SK-N-SH (cell line): ENCODE measurements around the gene LAMA4. TPM values are rescaled to one million over a fixed set of nuclear protein-coding genes. Genes with fewer than 3 reads are reported as not detected.
A peak's percentile ranks its signal among the peaks of the same experiment; 100 is the strongest.

Experiments
- CTCF ChIA-PET: fragments of 300-600, 350-600 bp; formaldehyde crosslinking; extraction: SDS; loops from one replicate; lab custom pipeline; 2021; lab: Yijun Ruan, JAX
- POLR2A ChIA-PET: fragments of 350-600 bp; sonication (Branson Sonifier 250); formaldehyde crosslinking; extraction: SDS; loops from one replicate; lab custom pipeline; 2020; ENCODE audit warnings: antibody characterized with exemption, inconsistent platforms; lab: Yijun Ruan, JAX
- DNase-seq: peaks from one replicate; pipeline ENCODE4 v3.0.0; 2012
- H2AFZ ChIP-seq: fragments of 200-600 bp; sonication (generic); 2 replicates; pipeline ENCODE4 v1.8.1; 2016; ENCODE audit warnings: antibody characterized with exemption, mild to moderate bottlenecking, low read depth
- H3F3A ChIP-seq: fragments of 200-600 bp; sonication (generic); replicated peaks from 2 replicates; pipeline ENCODE3; 2016; ENCODE audit warnings: antibody characterized with exemption, mild to moderate bottlenecking; ENCODE audit not compliant: insufficient read depth
- H3K27ac ChIP-seq, 2 experiments: fragments of 200-500 bp in 1 of 2; fragments of 200-600 bp in 1 of 2; sonication (Bioruptor generic) in 1 of 2; sonication (generic), shearing (Covaris generic) in 1 of 2; 2 replicates each; pipeline versions ENCODE4 v1.5.1 to v1.6.1; 2014 to 2016; ENCODE audit warnings: low read depth in 2 of 2, inconsistent platforms in 1 of 2, low read length in 1 of 2, mild to moderate bottlenecking in 1 of 2, mixed read lengths in 1 of 2
- H3K27me3 ChIP-seq: fragments of 200-600 bp; sonication (generic), shearing (Covaris generic); 2 replicates; pipeline ENCODE4 v1.6.1; 2016; ENCODE audit warnings: mixed run types; ENCODE audit not compliant: insufficient read depth
- H3K36me3 ChIP-seq, 2 experiments: fragments of 200-500 bp in 1 of 2; fragments of 200-600 bp in 1 of 2; sonication (Bioruptor generic) in 1 of 2; sonication (generic) in 1 of 2; replicated peaks in 1 of 2; 2 replicates each; pipeline versions ENCODE3 to v1.5.1; 2014 to 2016; ENCODE audit warnings: low read length in 1 of 2, mild to moderate bottlenecking in 1 of 2; ENCODE audit not compliant: insufficient read depth in 2 of 2, control insufficient read depth in 1 of 2
- H3K4me1 ChIP-seq, 2 experiments: fragments of 200-500 bp in 1 of 2; fragments of 200-600 bp in 1 of 2; sonication (Bioruptor generic) in 1 of 2; sonication (generic), shearing (Covaris generic) in 1 of 2; 2 replicates each; pipeline versions ENCODE4 v1.5.1 to v1.6.1; 2014 to 2016; ENCODE audit warnings: low read depth in 1 of 2, low read length in 1 of 2, mixed run types in 1 of 2; ENCODE audit not compliant: insufficient read depth in 2 of 2, control insufficient read depth in 1 of 2
- H3K4me2 ChIP-seq: fragments of 200-600 bp; sonication (generic), shearing (Covaris generic); 2 replicates; pipeline ENCODE4 v1.6.1; 2017; ENCODE audit warnings: mixed run types
- H3K4me3 ChIP-seq, 2 experiments: fragments of 200-500 bp in 1 of 2; fragments of 200-600 bp in 1 of 2; sonication (Bioruptor generic) in 1 of 2; sonication (generic), shearing (Covaris generic) in 1 of 2; 2 replicates each; pipeline versions ENCODE4 v1.5.1 to v1.8.1; 2014 to 2016; ENCODE audit warnings: low read depth in 2 of 2, inconsistent platforms in 1 of 2, low read length in 1 of 2, mild to moderate bottlenecking in 1 of 2, mixed read lengths in 1 of 2, moderate library complexity in 1 of 2
- H3K79me2 ChIP-seq: fragments of 200-600 bp; sonication (generic); 2 replicates; pipeline ENCODE4 v1.8.1; 2017; ENCODE audit warnings: mild to moderate bottlenecking; ENCODE audit not compliant: insufficient read depth
- H3K9ac ChIP-seq: fragments of 200-600 bp; sonication (generic); 2 replicates; pipeline ENCODE4 v1.6.1; 2017; ENCODE audit warnings: mixed run types
- H3K9me2 ChIP-seq: fragments of 200-600 bp; sonication (generic); 2 replicates; pipeline ENCODE4 v1.6.1; 2017; ENCODE audit warnings: mixed run types
- H3K9me3 ChIP-seq: fragments of 200-600 bp; sonication (generic); 2 replicates; pipeline ENCODE4 v1.6.1; 2017; ENCODE audit warnings: mixed run types, mild to moderate bottlenecking, moderate library complexity
- H4K20me1 ChIP-seq: fragments of 200-600 bp; sonication (generic); 2 replicates; pipeline ENCODE4 v1.6.1; 2017; ENCODE audit warnings: mild to moderate bottlenecking, mixed run types; ENCODE audit not compliant: insufficient read depth
- EZH2phosphoT487 ChIP-seq: fragments of 200-600 bp; sonication (generic); IDR thresholded peaks from 2 replicates; pipeline ENCODE4 v1.6.1; 2017; ENCODE audit warnings: low read depth, mixed run types, mild to moderate bottlenecking, antibody characterized with exemption, moderate library complexity, borderline replicate concordance
- FOXJ3 ChIP-seq: sonication (generic); formaldehyde crosslinking; IDR thresholded peaks from 2 replicates; pipeline ENCODE4 v1.5.1; 2020; ENCODE audit warnings: mild to moderate bottlenecking, missing genetic modification reagents
- GABPA ChIP-seq: IDR thresholded peaks from 2 replicates; pipeline ENCODE4 v1.4.0; 2012; ENCODE audit warnings: low read depth, mild to moderate bottlenecking
- GATA2 ChIP-seq: sonication (generic); formaldehyde crosslinking; IDR thresholded peaks from 2 replicates; pipeline ENCODE4 v1.5.0; 2020; ENCODE audit warnings: mild to moderate bottlenecking, missing genetic modification reagents
- MEF2A ChIP-seq: IDR thresholded peaks from 2 replicates; pipeline ENCODE4 v1.4.0; 2012; ENCODE audit warnings: low read depth, borderline replicate concordance
- NFIC ChIP-seq: IDR thresholded peaks from 2 replicates; pipeline ENCODE4 v1.4.0; 2012; ENCODE audit warnings: borderline replicate concordance
- RAD21 ChIP-seq: IDR thresholded peaks from 2 replicates; pipeline ENCODE4 v1.6.1; 2012; ENCODE audit warnings: mild to moderate bottlenecking, low read length
- RXRA ChIP-seq: IDR thresholded peaks from 2 replicates; pipeline ENCODE4 v1.4.0; 2012; ENCODE audit warnings: low read depth, mild to moderate bottlenecking, borderline replicate concordance
- SIN3A ChIP-seq: IDR thresholded peaks from 2 replicates; pipeline ENCODE4 v1.6.1; 2012; ENCODE audit warnings: low read depth, mild to moderate bottlenecking, low read length, moderate library complexity, borderline replicate concordance
- TEAD4 ChIP-seq: IDR thresholded peaks from 2 replicates; pipeline ENCODE4 v1.4.0; 2012; ENCODE audit warnings: mild to moderate bottlenecking, borderline replicate concordance; ENCODE audit not compliant: insufficient read depth
- WGBS: methylation state at CpG from one replicate; pipeline ENCODE4 v1.1.6; 2017; ENCODE audit warnings: low lambda C conversion rate; 5-methylcytosine and 5-hydroxymethylcytosine counted together
- polyA plus RNA-seq, 3 experiments: library from polyadenylated mRNA; depleted of rRNA; stranded (reverse); fragments of >200 nt; gene quantifications; 2 replicates each; pipeline ENCODE4 v1.2.3, GENCODE V29; 2012
- TF ChIP-seq, protein P1 (sequence below): fragments of 150-350 bp; IDR thresholded peaks from 2 replicates; pipeline ENCODE4 v1.6.1; 2016; ENCODE audit warnings: mild to moderate bottlenecking, low read depth, low read length
- TF ChIP-seq, protein P2 (sequence below): IDR thresholded peaks from 2 replicates; pipeline ENCODE4 v1.4.0; 2012; ENCODE audit warnings: low read depth
- TF ChIP-seq, protein P3 (sequence below): IDR thresholded peaks from 2 replicates; pipeline ENCODE4 v1.4.0; 2012; ENCODE audit warnings: low read depth, borderline replicate concordance
- TF ChIP-seq, protein P4 (sequence below): IDR thresholded peaks from 2 replicates; pipeline ENCODE4 v1.6.1; 2012; ENCODE audit warnings: mild to moderate bottlenecking, low read depth, low read length, moderate library complexity
- TF ChIP-seq, protein P5 (sequence below): IDR thresholded peaks from 2 replicates; pipeline ENCODE4 v1.4.0; 2012; ENCODE audit warnings: low read depth, borderline replicate concordance

Gene LAMA4
- polyA plus RNA-seq, 1 of the 3 experiments (the other 2 are of a cell fraction), result 9.4 TPM

DNA sequence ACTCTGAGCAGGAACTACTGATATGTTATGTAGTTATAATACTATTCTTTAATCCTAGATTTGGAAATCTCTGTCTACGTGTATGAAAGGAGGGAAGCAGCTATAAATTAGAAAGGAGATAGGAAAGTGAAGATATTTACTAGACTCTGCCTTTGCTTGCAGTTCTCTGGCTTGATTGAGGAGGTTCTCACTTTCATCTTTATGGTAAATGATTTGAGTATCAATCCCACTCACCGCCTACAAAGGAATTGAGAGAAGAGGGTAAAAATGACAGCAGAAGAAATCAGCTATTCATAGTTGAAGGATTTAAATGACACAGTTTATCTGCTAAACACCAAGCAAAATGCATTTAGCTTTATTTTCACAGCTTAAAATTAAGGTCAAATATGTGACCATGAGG is 99.7 kb downstream of the LAMA4 start:
- Histone ChIP-seq H3K79me2 (no peaks in the 10 kb centered on the region), H3K9ac (no peak overlapping the region), H3K27me3 (no peaks in the 10 kb centered on the region), H3K27ac (peak overlapping the region in 1 of 2 experiments; percentile 68; a peak in 2 of 4 replicates), H3F3A (peaks cover 3% of the 10 kb centered on the region), H3K9me2 (no peaks in the 10 kb centered on the region), H3K36me3 (peaks cover 0 to 8% of the 10 kb centered on the region in 2 experiments), H4K20me1 (no peaks in the 10 kb centered on the region), H2AFZ (peak overlapping the region; percentile 33; the same call in 1 of the 2 replicates), H3K4me3 (no peak overlapping the region), H3K9me3 (no peaks in the 10 kb centered on the region), H3K4me2 (no peak overlapping the region), H3K4me1 (peaks cover 11 to 12% of the 10 kb centered on the region in 2 experiments; a peak in 3 of 4 replicates)
- TF ChIP-seq, protein P1, sequence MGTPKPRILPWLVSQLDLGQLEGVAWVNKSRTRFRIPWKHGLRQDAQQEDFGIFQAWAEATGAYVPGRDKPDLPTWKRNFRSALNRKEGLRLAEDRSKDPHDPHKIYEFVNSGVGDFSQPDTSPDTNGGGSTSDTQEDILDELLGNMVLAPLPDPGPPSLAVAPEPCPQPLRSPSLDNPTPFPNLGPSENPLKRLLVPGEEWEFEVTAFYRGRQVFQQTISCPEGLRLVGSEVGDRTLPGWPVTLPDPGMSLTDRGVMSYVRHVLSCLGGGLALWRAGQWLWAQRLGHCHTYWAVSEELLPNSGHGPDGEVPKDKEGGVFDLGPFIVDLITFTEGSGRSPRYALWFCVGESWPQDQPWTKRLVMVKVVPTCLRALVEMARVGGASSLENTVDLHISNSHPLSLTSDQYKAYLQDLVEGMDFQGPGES, result no peak
- TF ChIP-seq, protein P2, sequence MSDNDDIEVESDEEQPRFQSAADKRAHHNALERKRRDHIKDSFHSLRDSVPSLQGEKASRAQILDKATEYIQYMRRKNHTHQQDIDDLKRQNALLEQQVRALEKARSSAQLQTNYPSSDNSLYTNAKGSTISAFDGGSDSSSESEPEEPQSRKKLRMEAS, result no peak
- TF ChIP-seq MEF2A (no peak), RAD21 (no peak), EZH2phosphoT487 (no peak), FOXJ3 (no peak), GABPA (no peak), GATA2 (no peak), RXRA (no peak), NFIC (no peak), TEAD4 (no peak), SIN3A (no peak)
- TF ChIP-seq, protein P3, sequence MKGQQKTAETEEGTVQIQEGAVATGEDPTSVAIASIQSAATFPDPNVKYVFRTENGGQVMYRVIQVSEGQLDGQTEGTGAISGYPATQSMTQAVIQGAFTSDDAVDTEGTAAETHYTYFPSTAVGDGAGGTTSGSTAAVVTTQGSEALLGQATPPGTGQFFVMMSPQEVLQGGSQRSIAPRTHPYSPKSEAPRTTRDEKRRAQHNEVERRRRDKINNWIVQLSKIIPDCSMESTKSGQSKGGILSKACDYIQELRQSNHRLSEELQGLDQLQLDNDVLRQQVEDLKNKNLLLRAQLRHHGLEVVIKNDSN, result no peak
- TF ChIP-seq, protein P4, sequence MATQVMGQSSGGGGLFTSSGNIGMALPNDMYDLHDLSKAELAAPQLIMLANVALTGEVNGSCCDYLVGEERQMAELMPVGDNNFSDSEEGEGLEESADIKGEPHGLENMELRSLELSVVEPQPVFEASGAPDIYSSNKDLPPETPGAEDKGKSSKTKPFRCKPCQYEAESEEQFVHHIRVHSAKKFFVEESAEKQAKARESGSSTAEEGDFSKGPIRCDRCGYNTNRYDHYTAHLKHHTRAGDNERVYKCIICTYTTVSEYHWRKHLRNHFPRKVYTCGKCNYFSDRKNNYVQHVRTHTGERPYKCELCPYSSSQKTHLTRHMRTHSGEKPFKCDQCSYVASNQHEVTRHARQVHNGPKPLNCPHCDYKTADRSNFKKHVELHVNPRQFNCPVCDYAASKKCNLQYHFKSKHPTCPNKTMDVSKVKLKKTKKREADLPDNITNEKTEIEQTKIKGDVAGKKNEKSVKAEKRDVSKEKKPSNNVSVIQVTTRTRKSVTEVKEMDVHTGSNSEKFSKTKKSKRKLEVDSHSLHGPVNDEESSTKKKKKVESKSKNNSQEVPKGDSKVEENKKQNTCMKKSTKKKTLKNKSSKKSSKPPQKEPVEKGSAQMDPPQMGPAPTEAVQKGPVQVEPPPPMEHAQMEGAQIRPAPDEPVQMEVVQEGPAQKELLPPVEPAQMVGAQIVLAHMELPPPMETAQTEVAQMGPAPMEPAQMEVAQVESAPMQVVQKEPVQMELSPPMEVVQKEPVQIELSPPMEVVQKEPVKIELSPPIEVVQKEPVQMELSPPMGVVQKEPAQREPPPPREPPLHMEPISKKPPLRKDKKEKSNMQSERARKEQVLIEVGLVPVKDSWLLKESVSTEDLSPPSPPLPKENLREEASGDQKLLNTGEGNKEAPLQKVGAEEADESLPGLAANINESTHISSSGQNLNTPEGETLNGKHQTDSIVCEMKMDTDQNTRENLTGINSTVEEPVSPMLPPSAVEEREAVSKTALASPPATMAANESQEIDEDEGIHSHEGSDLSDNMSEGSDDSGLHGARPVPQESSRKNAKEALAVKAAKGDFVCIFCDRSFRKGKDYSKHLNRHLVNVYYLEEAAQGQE, result no peak
- TF ChIP-seq, protein P5, sequence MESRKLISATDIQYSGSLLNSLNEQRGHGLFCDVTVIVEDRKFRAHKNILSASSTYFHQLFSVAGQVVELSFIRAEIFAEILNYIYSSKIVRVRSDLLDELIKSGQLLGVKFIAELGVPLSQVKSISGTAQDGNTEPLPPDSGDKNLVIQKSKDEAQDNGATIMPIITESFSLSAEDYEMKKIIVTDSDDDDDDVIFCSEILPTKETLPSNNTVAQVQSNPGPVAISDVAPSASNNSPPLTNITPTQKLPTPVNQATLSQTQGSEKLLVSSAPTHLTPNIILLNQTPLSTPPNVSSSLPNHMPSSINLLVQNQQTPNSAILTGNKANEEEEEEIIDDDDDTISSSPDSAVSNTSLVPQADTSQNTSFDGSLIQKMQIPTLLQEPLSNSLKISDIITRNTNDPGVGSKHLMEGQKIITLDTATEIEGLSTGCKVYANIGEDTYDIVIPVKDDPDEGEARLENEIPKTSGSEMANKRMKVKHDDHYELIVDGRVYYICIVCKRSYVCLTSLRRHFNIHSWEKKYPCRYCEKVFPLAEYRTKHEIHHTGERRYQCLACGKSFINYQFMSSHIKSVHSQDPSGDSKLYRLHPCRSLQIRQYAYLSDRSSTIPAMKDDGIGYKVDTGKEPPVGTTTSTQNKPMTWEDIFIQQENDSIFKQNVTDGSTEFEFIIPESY, result no peak
- 97% methylated on average over 2 of the region's 2 CpGs for WGBS
- ChIA-PET POLR2A (no interaction called here), CTCF (interaction anchor here (0.6 to 1.4 kb wide), 5 partner anchors 8 to 793 kb away, joined by 3 to 8 read pairs (median 4); no protein-coding TSS in a partner anchor)
- DNase-seq, result no peak
